GM23248 (cell line): Measurements from ENCODE around the gene OPCML. TPM values are rescaled to one million over a fixed set of nuclear protein-coding genes. Genes with fewer than 3 reads are reported as not detected.

Source experiments
- DNase-seq: peaks from one replicate; pipeline ENCODE4 v3.0.0-alpha.2; 2015
- H2AFZ ChIP-seq: fragments of 200-600 bp; sonication (generic); 2 replicates; pipeline ENCODE4 v1.6.1; 2016; ENCODE audit warnings: antibody characterized with exemption
- H3F3A ChIP-seq: fragments of 200-600 bp; sonication (generic); 2 replicates; pipeline ENCODE4 v1.6.1; 2016; ENCODE audit warnings: mild to moderate bottlenecking, antibody characterized with exemption, mixed run types; ENCODE audit not compliant: insufficient read depth
- H3K27ac ChIP-seq: fragments of 200-600 bp; sonication (generic); 2 replicates; pipeline ENCODE4 v1.5.1; 2016; ENCODE audit warnings: mild to moderate bottlenecking
- H3K27me3 ChIP-seq: fragments of 200-600 bp; sonication (generic); replicated peaks from 2 replicates; pipeline ENCODE4 v1.6.1; 2016; ENCODE audit warnings: mild to moderate bottlenecking; ENCODE audit not compliant: insufficient read depth
- H3K36me3 ChIP-seq: fragments of 200-600 bp; sonication (generic); 2 replicates; pipeline ENCODE4 v1.6.1; 2016; ENCODE audit warnings: low read depth, mild to moderate bottlenecking
- H3K4me1 ChIP-seq: fragments of 200-600 bp; sonication (generic); 2 replicates; pipeline ENCODE4 v1.6.1; 2016; ENCODE audit warnings: mild to moderate bottlenecking; ENCODE audit not compliant: insufficient read depth
- H3K4me2 ChIP-seq: fragments of 200-600 bp; sonication (generic); one replicate; pipeline ENCODE4 v1.6.1; 2016; ENCODE audit warnings: mild to moderate bottlenecking; ENCODE audit not compliant: unreplicated experiment
- H3K4me3 ChIP-seq: fragments of 200-600 bp; sonication (generic); 2 replicates; pipeline ENCODE4 v1.5.1; 2016; ENCODE audit warnings: mild to moderate bottlenecking
- H3K79me2 ChIP-seq: fragments of 200-600 bp; sonication (generic); 2 replicates; pipeline ENCODE4 v1.6.1; 2016; ENCODE audit warnings: mild to moderate bottlenecking; ENCODE audit not compliant: insufficient read depth
- H3K9ac ChIP-seq: fragments of 200-600 bp; sonication (generic); 2 replicates; pipeline ENCODE4 v1.6.1; 2016; ENCODE audit warnings: mild to moderate bottlenecking
- H3K9me2 ChIP-seq: fragments of 200-600 bp; sonication (generic); 2 replicates; pipeline ENCODE4 v1.6.1; 2016; ENCODE audit warnings: mixed run types, mild to moderate bottlenecking, moderate library complexity; ENCODE audit not compliant: insufficient read depth
- H3K9me3 ChIP-seq: fragments of 200-600 bp; sonication (generic); one replicate; pipeline ENCODE4 v1.6.1; 2017; ENCODE audit warnings: low read depth
- H4K20me1 ChIP-seq: fragments of 200-600 bp; sonication (generic); 2 replicates; pipeline ENCODE4 v1.6.0; 2016; ENCODE audit not compliant: insufficient read depth
- EZH2 ChIP-seq: fragments of 200-600 bp; sonication (generic); IDR thresholded peaks from 2 replicates; pipeline ENCODE4 v1.6.1; 2018; ENCODE audit warnings: antibody characterized with exemption, mild to moderate bottlenecking; ENCODE audit not compliant: insufficient read depth, poor library complexity, severe bottlenecking
- EZH2phosphoT487 ChIP-seq: fragments of 200-600 bp; sonication (generic); IDR thresholded peaks from 2 replicates; pipeline ENCODE4 v1.6.1; 2018; ENCODE audit warnings: antibody characterized with exemption, moderate library complexity, mild to moderate bottlenecking, low read depth; ENCODE audit not compliant: insufficient read depth
- WGBS, 2 experiments: methylation state at CpG; one replicate each; pipeline ENCODE4 v1.1.6; 2015 to 2017; ENCODE audit warnings: low lambda C conversion rate in 2 of 2, low coverage in 1 of 2; ENCODE audit errors: missing lambda C conversion rate in 2 of 2; 5-methylcytosine and 5-hydroxymethylcytosine counted together
- in situ Hi-C: fragments of 300-500 bp; cut with MboI; formaldehyde crosslinking; loops from 2 replicates; pipeline ENCODE4 v1.15.0; 2020
- polyA plus RNA-seq: library from polyadenylated mRNA; unstranded; fragments of >200 nt; fragmentation: Nextera tagmentation; extraction: Ambion mirVana; gene quantifications from 2 replicates; pipeline ENCODE4 v1.2.1, GENCODE V29; 2016
- total RNA-seq: library from RNA; depleted of rRNA; stranded (reverse); fragments of >200 nt; shearing (Covaris generic); gene quantifications from 2 replicates; pipeline ENCODE4 v1.2.3, GENCODE V29; 2014

Gene OPCML
- total and polyA plus RNA-seq, 2 experiments from 2014 or later = 0.69 to 1.6 TPM

GRCh38 chr11:133053124-133053776, 479.1 kb downstream of the OPCML start:
- Histone ChIP-seq H3K27me3 (peaks cover 15% of the 10 kb centered on the region; the same call in 1 of the 2 replicates), H3K36me3 (no peaks in the 10 kb centered on the region), H3K4me3 (no peak overlapping the region), H3K9me2 (no peaks in the 10 kb centered on the region), H4K20me1 (no peaks in the 10 kb centered on the region), H3K4me1 (no peaks in the 10 kb centered on the region), H3F3A (no peaks in the 10 kb centered on the region), H3K79me2 (no peaks in the 10 kb centered on the region), H3K4me2 (no peak overlapping the region), H3K9ac (no peak overlapping the region), H3K9me3 (no peaks in the 10 kb centered on the region), H2AFZ (no peak overlapping the region), H3K27ac (no peak overlapping the region)
- 25 to 28% methylated on average over 9 of the region's 9 CpGs for WGBS, 2 experiments
- in situ Hi-C loops = no loop called here
- no peak for TF ChIP-seq EZH2
- TF ChIP-seq EZH2phosphoT487 = no peak
- no peak for DNase-seq

GRCh38 chr11:133052537-133052936, 479.8 kb downstream of the OPCML start:
- in situ Hi-C loops = no loop called here
- H3K9me2 ChIP-seq = no peaks in the 10 kb centered on the region
- no peaks in the 10 kb centered on the region for H4K20me1 ChIP-seq
- H3K9me3 ChIP-seq = no peaks in the 10 kb centered on the region
- H3K36me3 ChIP-seq = no peaks in the 10 kb centered on the region
- no peak overlapping the region for H3K27ac ChIP-seq
- no peak for TF ChIP-seq EZH2
- no peak for TF ChIP-seq EZH2phosphoT487
- H3K27me3 ChIP-seq = peaks cover 19% of the 10 kb centered on the region; the same call in 1 of the 2 replicates
- H3K4me1 ChIP-seq = no peaks in the 10 kb centered on the region
- no peak overlapping the region for H2AFZ ChIP-seq
- WGBS, 2 experiments = 28 to 33% methylated on average over 2 of the region's 2 CpGs
- H3F3A ChIP-seq = no peaks in the 10 kb centered on the region
- DNase-seq = no peak
- H3K79me2 ChIP-seq = no peaks in the 10 kb centered on the region
- H3K4me2 ChIP-seq = no peak overlapping the region
- H3K9ac ChIP-seq = no peak overlapping the region
- no peak overlapping the region for H3K4me3 ChIP-seq

- Histone ChIP-seq H3K4me3 (no peak overlapping the region), H3K36me3 (no peaks in the 10 kb centered on the region), H3K27ac (no peak overlapping the region), H3K4me2 (no peak overlapping the region), H3K9ac (no peak overlapping the region), H2AFZ (no peak overlapping the region), H3K4me1 (no peaks in the 10 kb centered on the region), H3K9me3 (no peaks in the 10 kb centered on the region), H4K20me1 (no peaks in the 10 kb centered on the region), H3K9me2 (no peaks in the 10 kb centered on the region), H3K79me2 (no peaks in the 10 kb centered on the region), H3K27me3 (peaks cover 32% of the 10 kb centered on the region), H3F3A (no peaks in the 10 kb centered on the region)
- no peak for DNase-seq
- 43% methylated on average over 11 of the region's 11 CpGs for WGBS, 2 experiments
- no peak for TF ChIP-seq EZH2phosphoT487
- no peak for TF ChIP-seq EZH2
- in situ Hi-C loops = no loop called here
Observed at GRCh38 chr11:133049244-133050019, 482.9 kb downstream of the OPCML start.

- Histone ChIP-seq H3K4me3 (no peak overlapping the region), H3K9me3 (no peaks in the 10 kb centered on the region), H3K9ac (no peak overlapping the region), H3K4me2 (no peak overlapping the region), H3K9me2 (no peaks in the 10 kb centered on the region), H3K4me1 (no peaks in the 10 kb centered on the region), H3K27ac (no peak overlapping the region), H3F3A (no peaks in the 10 kb centered on the region), H3K27me3 (peaks cover 35% of the 10 kb centered on the region), H3K36me3 (no peaks in the 10 kb centered on the region), H3K79me2 (no peaks in the 10 kb centered on the region), H4K20me1 (no peaks in the 10 kb centered on the region), H2AFZ (no peak overlapping the region)
- TF ChIP-seq EZH2 (no peak), EZH2phosphoT487 (no peak)
- no peak for DNase-seq
- in situ Hi-C loops = no loop called here
- WGBS, 2 experiments = 78 to 87% methylated on average over 8 of the region's 8 CpGs
Observed at GRCh38 chr11:133048270-133048669, 484.0 kb downstream of the OPCML start.
